ENCODE results near the gene ARHGEF4. TPM values are rescaled to one million over a fixed set of nuclear protein-coding genes. Genes with fewer than 3 reads are reported as not detected.

ARHGEF4 gene
- total and polyA plus RNA-seq, 5 donors = 1.8 to 5.2 (median 2.8) TPM

DNA sequence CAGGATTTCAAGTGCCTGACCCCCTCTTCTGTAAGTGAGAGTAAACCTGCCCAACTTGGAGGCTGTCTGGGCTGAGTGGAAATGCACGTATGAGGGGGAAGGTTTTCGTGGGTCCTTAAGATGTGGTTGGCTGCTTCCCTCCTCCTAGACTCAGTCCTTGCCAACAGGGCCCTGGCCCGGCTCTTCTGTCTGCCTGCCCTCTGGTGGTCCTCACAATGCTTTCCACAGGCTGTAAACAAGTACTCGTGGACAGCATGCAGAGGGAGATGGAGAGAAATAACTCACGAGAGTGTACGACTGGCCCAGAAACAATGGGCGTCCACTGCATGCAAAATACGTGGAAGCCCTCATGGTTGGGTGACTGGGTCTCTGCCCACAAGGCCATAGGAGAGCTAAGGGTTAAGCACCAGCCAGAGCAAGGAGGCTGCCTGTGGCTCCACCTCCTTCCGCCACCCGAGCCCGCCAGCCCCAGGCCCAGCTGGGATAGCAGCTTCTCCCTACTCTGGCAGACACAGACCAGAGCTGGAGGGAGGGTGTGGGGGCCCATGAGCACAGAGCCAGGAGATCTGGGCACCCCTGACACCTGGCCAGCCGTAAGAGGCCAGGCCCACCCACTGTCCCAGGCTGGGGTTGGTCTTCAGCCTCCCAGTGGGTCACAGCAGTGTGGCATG lies 17.0 kb upstream of the ARHGEF4 start:
- Histone ChIP-seq H3K27me3 (ENCODE audit: control insufficient read depth, insufficient read depth) (no peaks in the 10 kb centered on the region), H3K4me1 (ENCODE audit: control insufficient read depth, insufficient read depth, low read length) (peaks cover 2% of the 10 kb centered on the region), H3K4me3 (ENCODE audit: low read length) (no peak overlapping the region), H3K9me3 (ENCODE audit: control insufficient read depth, low read length) (no peaks in the 10 kb centered on the region), H3K27ac (ENCODE audit: low read length) (peak overlapping the region; percentile 82)
- WGBS = 27% methylated on average over 12 of the region's 12 CpGs
- peak; percentile 58 to 83 for ATAC-seq
- intact Hi-C loops (cut with DNase I) = no loop called here
- DNase-seq = peak in 2 of 3 donors; percentile 78

- Histone ChIP-seq H3K27me3 (ENCODE audit: control insufficient read depth, insufficient read depth) (no peaks in the 10 kb centered on the region), H3K4me3 (ENCODE audit: low read length) (no peak overlapping the region), H3K9me3 (ENCODE audit: control insufficient read depth, low read length) (no peaks in the 10 kb centered on the region), H3K4me1 (ENCODE audit: control insufficient read depth, insufficient read depth, low read length) (peaks cover 2% of the 10 kb centered on the region), H3K27ac (ENCODE audit: low read length) (peak overlapping the region; percentile 82)
- 39% methylated on average over 16 of the region's 16 CpGs for WGBS
- DNase-seq (peak in 1 of 3 donors; percentile 73), ATAC-seq (peak; percentile 62 to 75)
- intact Hi-C loops (cut with DNase I) = no loop called here
Measured at GRCh38 chr2:130820279-130820861, 16.3 kb upstream of the ARHGEF4 start.

GRCh38 chr2:130821867-130822266 lies 14.8 kb upstream of the ARHGEF4 start:
- intact Hi-C loops (cut with DNase I) = no loop called here
- DNase-seq (no peak), ATAC-seq (no peak)
- peaks cover 2% of the 10 kb centered on the region for H3K4me1 ChIP-seq (ENCODE audit: control insufficient read depth, insufficient read depth, low read length)
- H3K27ac ChIP-seq (ENCODE audit: low read length) = no peak overlapping the region
- H3K4me3 ChIP-seq (ENCODE audit: low read length) = no peak overlapping the region
- 83% methylated on average over 7 of the region's 8 CpGs for WGBS
- no peaks in the 10 kb centered on the region for H3K9me3 ChIP-seq (ENCODE audit: control insufficient read depth, low read length)
- no peaks in the 10 kb centered on the region for H3K27me3 ChIP-seq (ENCODE audit: control insufficient read depth, insufficient read depth)

DNA sequence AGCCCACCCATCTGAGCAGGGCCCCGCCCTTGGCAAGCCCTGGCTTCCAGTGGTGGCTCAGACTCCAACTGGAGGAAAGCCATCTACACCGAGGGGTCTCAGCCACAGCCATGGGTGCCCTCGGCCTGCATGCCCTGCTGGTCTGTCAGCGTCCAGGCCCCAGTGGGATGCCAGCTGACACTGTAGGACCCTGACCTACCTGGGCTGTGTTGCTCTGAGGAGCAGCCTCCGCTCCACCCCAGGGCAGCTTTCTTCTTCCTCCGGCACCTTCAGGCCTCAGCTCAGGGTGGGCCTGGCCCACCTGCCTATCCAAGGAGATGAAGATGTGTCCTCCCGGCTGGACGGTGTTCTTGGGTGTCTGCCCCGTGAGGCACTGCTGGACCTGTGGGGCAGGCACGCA lies 13.9 kb upstream of the ARHGEF4 start:
- ATAC-seq (no peak), DNase-seq (no peak)
- no peak overlapping the region for H3K27ac ChIP-seq (ENCODE audit: low read length)
- 93% methylated on average over 10 of the region's 10 CpGs for WGBS
- intact Hi-C loops (cut with DNase I) = no loop called here
- H3K9me3 ChIP-seq (ENCODE audit: control insufficient read depth, low read length) = no peaks in the 10 kb centered on the region
- H3K4me3 ChIP-seq (ENCODE audit: low read length) = no peak overlapping the region
- no peaks in the 10 kb centered on the region for H3K27me3 ChIP-seq (ENCODE audit: control insufficient read depth, insufficient read depth)
- peaks cover 2% of the 10 kb centered on the region for H3K4me1 ChIP-seq (ENCODE audit: control insufficient read depth, insufficient read depth, low read length)

DNA sequence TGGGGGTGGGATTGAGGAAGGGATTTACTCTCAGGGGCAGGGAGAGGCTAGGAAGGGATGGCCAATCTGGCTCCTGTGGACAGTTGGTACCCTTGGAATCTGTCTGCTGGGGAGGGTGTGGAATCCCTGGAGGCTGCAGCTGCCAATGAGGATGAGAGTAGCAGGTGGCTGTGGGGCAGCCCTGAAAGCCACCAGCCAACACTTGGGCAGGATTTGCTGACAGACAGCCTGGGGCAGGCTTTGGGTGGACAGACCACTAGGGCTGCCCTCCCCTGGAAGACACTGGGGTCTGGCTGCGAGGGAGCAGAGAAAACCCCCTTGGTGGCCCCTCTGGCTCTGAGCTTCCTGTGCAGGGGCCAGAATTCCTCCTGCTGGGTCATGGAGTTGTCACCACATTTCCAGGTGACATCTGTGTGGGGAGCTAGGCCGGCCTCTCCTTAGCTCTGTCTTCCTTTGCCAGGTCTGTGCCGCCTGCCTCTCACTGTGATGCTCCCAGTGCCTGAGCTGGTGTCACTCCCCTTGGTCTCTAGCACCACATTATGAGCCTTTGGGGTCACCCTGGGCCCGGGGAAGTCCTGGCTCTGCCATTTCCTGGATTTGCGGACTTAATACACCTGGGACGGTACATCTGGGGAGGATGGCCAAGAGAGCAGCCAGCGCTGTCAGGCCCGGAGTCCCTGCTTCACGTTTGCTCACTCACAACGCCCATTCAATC lies 13.4 kb upstream of the ARHGEF4 start:
- DNase-seq (no peak), ATAC-seq (no peak)
- Histone ChIP-seq H3K4me3 (ENCODE audit: low read length) (no peak overlapping the region), H3K27ac (ENCODE audit: low read length) (no peak overlapping the region), H3K27me3 (ENCODE audit: control insufficient read depth, insufficient read depth) (no peaks in the 10 kb centered on the region), H3K4me1 (ENCODE audit: control insufficient read depth, insufficient read depth, low read length) (peaks cover 2% of the 10 kb centered on the region), H3K9me3 (ENCODE audit: control insufficient read depth, low read length) (no peaks in the 10 kb centered on the region)
- WGBS = 77% methylated on average over 10 of the region's 10 CpGs
- intact Hi-C loops (cut with DNase I) = no loop called here

- 75% methylated on average over 10 of the region's 10 CpGs for whole genome bisulfite sequencing
- Histone ChIP-seq H3K4me3 (ENCODE audit: low read length) (no peak overlapping the region), H3K4me1 (ENCODE audit: control insufficient read depth, insufficient read depth, low read length) (peaks cover 2% of the 10 kb centered on the region), H3K27me3 (ENCODE audit: control insufficient read depth, insufficient read depth) (no peaks in the 10 kb centered on the region), H3K9me3 (ENCODE audit: control insufficient read depth, low read length) (no peaks in the 10 kb centered on the region), H3K27ac (ENCODE audit: low read length) (no peak overlapping the region)
- ATAC-seq = no peak
- intact Hi-C loops (cut with DNase I) = no loop called here
- DNase-seq = no peak
Measured at GRCh38 chr2:130823886-130824491, 12.7 kb upstream of the ARHGEF4 start.

DNA sequence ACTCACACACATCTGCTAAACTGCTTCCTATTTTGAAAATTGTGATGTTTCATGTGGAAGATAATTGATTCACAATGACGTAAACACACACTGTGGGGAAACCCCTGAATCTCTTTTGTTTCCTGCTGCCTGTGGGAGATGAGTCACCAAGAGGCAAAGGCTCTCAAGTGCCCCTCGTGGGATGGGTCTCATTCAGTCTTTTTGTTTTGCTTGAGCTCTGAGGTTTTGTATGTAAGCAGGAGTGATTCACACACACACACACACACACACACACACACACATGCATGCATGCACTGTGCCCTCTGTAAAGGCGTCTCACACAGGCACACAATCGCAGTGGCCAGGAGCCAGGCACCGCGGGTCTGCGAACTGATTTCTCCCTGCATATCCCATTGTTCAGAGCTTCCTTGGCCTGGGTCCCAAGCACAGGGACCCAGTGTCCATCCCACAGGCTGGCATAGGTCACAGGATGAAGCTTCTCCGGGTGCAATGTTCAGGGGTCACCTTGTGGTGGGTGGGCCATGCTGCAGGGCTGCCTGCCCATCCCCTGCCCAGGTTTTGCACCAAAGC lies 12.1 kb upstream of the ARHGEF4 start:
- Histone ChIP-seq H3K9me3 (ENCODE audit: control insufficient read depth, low read length) (no peaks in the 10 kb centered on the region), H3K4me1 (ENCODE audit: control insufficient read depth, insufficient read depth, low read length) (peaks cover 2% of the 10 kb centered on the region), H3K4me3 (ENCODE audit: low read length) (no peak overlapping the region), H3K27ac (ENCODE audit: low read length) (no peak overlapping the region), H3K27me3 (ENCODE audit: control insufficient read depth, insufficient read depth) (no peaks in the 10 kb centered on the region)
- DNase-seq (no peak), ATAC-seq (no peak)
- intact Hi-C loops (cut with DNase I) = no loop called here
- WGBS = 52% methylated on average over 8 of the region's 8 CpGs

DNA sequence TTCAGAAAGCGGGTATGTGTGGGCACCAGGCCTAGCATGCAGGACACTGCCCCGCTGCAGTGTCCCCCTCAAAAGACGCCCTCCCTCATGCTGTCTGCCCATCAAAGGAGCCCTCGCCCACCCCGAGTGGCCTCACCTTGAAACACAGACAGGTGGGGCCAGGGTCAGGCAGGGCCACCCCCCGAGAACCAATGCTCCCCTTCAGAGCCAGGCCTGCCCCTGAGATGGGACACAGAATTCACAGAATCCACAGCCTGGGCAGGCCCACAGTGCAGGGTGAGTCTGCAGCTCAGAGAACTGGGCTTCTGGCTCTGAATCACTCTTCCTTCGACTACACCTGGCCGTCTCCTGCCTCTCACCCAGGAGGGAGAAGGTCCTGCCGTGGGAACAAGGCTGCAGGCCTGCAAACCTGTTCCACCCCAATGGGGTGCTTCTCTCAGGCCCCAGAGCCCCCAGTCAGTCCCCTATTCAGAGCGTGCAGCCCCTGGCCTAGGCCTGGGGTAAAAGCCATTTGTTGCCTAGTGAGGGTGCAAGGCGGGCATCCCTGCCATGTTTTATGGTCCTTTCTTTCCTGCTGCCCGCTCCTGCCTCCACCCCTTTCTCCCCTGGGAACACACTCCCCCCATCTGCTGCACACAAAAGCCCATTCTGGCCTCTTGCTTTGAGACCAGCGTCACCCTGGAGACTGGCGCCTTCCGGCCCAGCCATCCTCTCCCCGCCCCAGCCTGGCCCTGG lies 11.3 kb upstream of the ARHGEF4 start:
- Histone ChIP-seq H3K9me3 (ENCODE audit: control insufficient read depth, low read length) (no peaks in the 10 kb centered on the region), H3K27me3 (ENCODE audit: control insufficient read depth, insufficient read depth) (no peaks in the 10 kb centered on the region), H3K4me3 (ENCODE audit: low read length) (no peak overlapping the region), H3K27ac (ENCODE audit: low read length) (no peak overlapping the region), H3K4me1 (ENCODE audit: control insufficient read depth, insufficient read depth, low read length) (peaks cover 2% of the 10 kb centered on the region)
- intact Hi-C loops (cut with DNase I) = no loop called here
- ATAC-seq (no peak), DNase-seq (no peak)
- 84% methylated on average over 16 of the region's 16 CpGs for WGBS

DNA sequence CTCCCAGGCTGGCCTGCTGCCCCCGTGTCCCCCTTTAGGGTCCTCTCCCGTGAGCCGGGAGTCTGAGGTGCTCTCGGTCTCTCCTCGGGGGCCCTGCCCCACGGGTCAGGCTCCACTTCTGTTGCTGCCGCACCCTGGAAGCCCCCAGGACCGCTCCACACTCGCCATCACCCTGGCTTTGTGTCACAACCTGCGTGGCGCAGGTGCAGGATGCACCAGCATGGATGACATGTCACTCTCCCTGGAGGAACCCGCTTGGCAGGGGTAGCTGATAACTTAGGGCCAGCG lies 10.8 kb upstream of the ARHGEF4 start:
- no peak for ATAC-seq
- intact Hi-C loops (cut with DNase I) = no loop called here
- 85% methylated on average over 13 of the region's 13 CpGs for WGBS
- H3K27me3 ChIP-seq (ENCODE audit: control insufficient read depth, insufficient read depth) = no peaks in the 10 kb centered on the region
- no peak overlapping the region for H3K4me3 ChIP-seq (ENCODE audit: low read length)
- no peak for DNase-seq
- no peak overlapping the region for H3K27ac ChIP-seq (ENCODE audit: low read length)
- H3K9me3 ChIP-seq (ENCODE audit: control insufficient read depth, low read length) = no peaks in the 10 kb centered on the region
- H3K4me1 ChIP-seq (ENCODE audit: control insufficient read depth, insufficient read depth, low read length) = no peaks in the 10 kb centered on the region

DNA sequence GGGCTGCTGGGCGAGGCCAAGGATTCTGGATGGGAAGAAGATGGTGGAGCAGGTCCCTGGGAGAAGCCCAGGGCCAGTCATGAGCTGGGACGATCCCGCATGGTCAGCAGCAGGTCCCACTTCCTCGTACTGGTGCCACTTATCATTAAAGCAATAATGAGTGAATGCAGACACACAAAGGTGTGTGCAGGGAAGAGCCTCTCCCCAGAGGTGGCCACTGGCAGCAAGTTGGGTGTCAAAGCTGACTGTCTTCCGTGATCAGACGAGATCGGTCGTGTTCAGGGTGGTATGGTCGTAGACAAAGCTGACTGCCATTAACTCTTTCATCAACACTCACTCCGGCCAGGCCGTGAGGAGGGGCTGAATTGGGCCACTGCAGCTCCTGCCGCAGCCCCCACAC lies 10.3 kb upstream of the ARHGEF4 start:
- no peaks in the 10 kb centered on the region for H3K27me3 ChIP-seq (ENCODE audit: control insufficient read depth, insufficient read depth)
- intact Hi-C loops (cut with DNase I) = no loop called here
- DNase-seq (no peak), ATAC-seq (no peak)
- no peak overlapping the region for H3K4me3 ChIP-seq (ENCODE audit: low read length)
- H3K4me1 ChIP-seq (ENCODE audit: control insufficient read depth, insufficient read depth, low read length) = no peaks in the 10 kb centered on the region
- no peaks in the 10 kb centered on the region for H3K9me3 ChIP-seq (ENCODE audit: control insufficient read depth, low read length)
- H3K27ac ChIP-seq (ENCODE audit: low read length) = no peak overlapping the region
- WGBS = 77% methylated on average over 12 of the region's 12 CpGs

Measured in right cardiac atrium (tissue), 5 donors.